Activated T-cell treated with anti-CD3 and anti-CD28 coated beads for 4 hours (primary cell): ENCODE data around the gene ACVR1.
"Not testable (repeated sequence)": the region's sequence is repeated elsewhere in the genome, so short reads cannot be mapped to it uniquely, and the experiment has no call there.

ENCODE experiments used
- DNase-seq: peaks from one replicate; pipeline ENCODE4 v3.0.0-alpha.2; 2020

ACVR1 gene

GRCh38 chr2:157787364-157787938 lies 88.7 kb downstream of the ACVR1 start:
- DNase-seq, result no peak

GRCh38 chr2:157786663-157787363 lies 89.3 kb downstream of the ACVR1 start:
- DNase-seq, result no peak

GRCh38 chr2:157785866-157786662 lies 90.1 kb downstream of the ACVR1 start:
- DNase-seq, result no peak

- DNase-seq, result no peak
Measured at GRCh38 chr2:157785200-157785599, 90.9 kb downstream of the ACVR1 start.

GRCh38 chr2:157784823-157785175 lies 91.3 kb downstream of the ACVR1 start:
- DNase-seq, result no peak

- DNase-seq, result no peak
Measured at GRCh38 chr2:157784169-157784822, 91.8 kb downstream of the ACVR1 start.

GRCh38 chr2:157783245-157783644 lies 92.9 kb downstream of the ACVR1 start:
- DNase-seq, result no peak

- DNase-seq, result no peak
Measured at GRCh38 chr2:157782057-157782845, 93.9 kb downstream of the ACVR1 start.

- no peak for DNase-seq
Measured at GRCh38 chr2:157780211-157780610, 95.9 kb downstream of the ACVR1 start.

- no peak for DNase-seq
Measured at GRCh38 chr2:157779794-157780193, 96.3 kb downstream of the ACVR1 start.

- peak; percentile 40 for DNase-seq
Measured at GRCh38 chr2:157777427-157777826, 98.7 kb downstream of the ACVR1 start.

GRCh38 chr2:157771234-157771633 lies 104.9 kb downstream of the ACVR1 start:
- DNase-seq, result no peak

- DNase-seq, result no peak
Measured at GRCh38 chr2:157769856-157770255, 106.3 kb downstream of the ACVR1 start.

- no peak for DNase-seq
Measured at GRCh38 chr2:157764386-157764785, 111.7 kb downstream of the ACVR1 start.

GRCh38 chr2:157761520-157761919 lies 114.6 kb downstream of the ACVR1 start:
- no peak for DNase-seq

- no peak for DNase-seq
Measured at GRCh38 chr2:157760949-157761348, 115.2 kb downstream of the ACVR1 start.

- DNase-seq, result no peak
Measured at GRCh38 chr2:157759855-157760254, 116.3 kb downstream of the ACVR1 start.

- DNase-seq, result no peak
Measured at GRCh38 chr2:157758586-157758985, 117.5 kb downstream of the ACVR1 start.

GRCh38 chr2:157757500-157757899 lies 118.6 kb downstream of the ACVR1 start:
- DNase-seq, result no peak

- not testable (repeated sequence) for DNase-seq
Measured at GRCh38 chr2:157756447-157756846, 119.7 kb downstream of the ACVR1 start.

GRCh38 chr2:157751462-157752058 lies 124.6 kb downstream of the ACVR1 start:
- peak; percentile 8 for DNase-seq

GRCh38 chr2:157749684-157750083 lies 126.4 kb downstream of the ACVR1 start:
- DNase-seq, result no peak
